DND-41 (cell line): ENCODE data around the gene ABL2.

Source experiments
- CTCF ChIP-seq: IDR thresholded peaks from 2 replicates; pipeline ENCODE4 v1.5.1; 2012; ENCODE audit warnings: borderline replicate concordance, low read length, moderate library complexity, mild to moderate bottlenecking; ENCODE audit not compliant: poor library complexity, severe bottlenecking; ENCODE audit errors: extremely low read depth
- EZH2 ChIP-seq: IDR thresholded peaks from 3 replicates; pipeline ENCODE4 v1.6.1; 2012; ENCODE audit warnings: borderline replicate concordance, low read depth, mild to moderate bottlenecking, moderate library complexity, low read length, inconsistent platforms; ENCODE audit not compliant: severe bottlenecking

- TF ChIP-seq CTCF = no peak
- TF ChIP-seq EZH2 = no peak
Observed at GRCh38 chr1:179087665-179088064, 141.8 kb downstream of the ABL2 start.
